Choroid plexus epithelial cell (primary cell): ENCODE data around the gene PLCG2.

Source experiments
- DNase-seq: peaks from one replicate; pipeline ENCODE4 v3.0.0-alpha.2; 2010; ENCODE audit warnings: low read depth
- H3K4me3 ChIP-seq: 2 replicates; pipeline ENCODE4 v1.5.1; 2011; ENCODE audit warnings: low read depth, mild to moderate bottlenecking, control low read depth, low read length, moderate library complexity
- TF ChIP-seq, protein P1 (sequence below): conservative IDR thresholded peaks from 2 replicates; pipeline ENCODE4 v1.5.1; 2011; ENCODE audit warnings: low read depth, mild to moderate bottlenecking, control low read depth, inconsistent platforms, low read length, moderate library complexity

PLCG2 gene

DNA sequence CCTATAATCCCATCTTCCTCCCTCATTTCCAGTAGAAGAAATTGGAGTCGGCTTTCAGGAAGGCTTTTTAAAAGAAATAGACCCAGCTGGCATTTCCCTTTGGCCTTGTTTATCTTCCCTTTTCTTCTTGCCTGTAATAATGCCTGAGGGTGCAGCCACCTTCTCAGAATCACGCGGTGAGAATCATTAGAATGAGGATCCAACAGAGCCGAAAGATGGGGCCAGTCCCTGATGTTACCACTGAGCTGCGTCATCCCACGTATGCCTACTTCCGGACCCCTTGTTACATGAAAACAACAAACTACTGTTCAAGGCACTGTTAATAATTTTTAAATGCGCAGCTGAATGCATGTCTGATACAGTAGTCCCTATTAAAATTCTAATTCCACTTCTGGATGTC, 208.0 kb downstream of the PLCG2 start:
- DNase-seq = no peak

DNA sequence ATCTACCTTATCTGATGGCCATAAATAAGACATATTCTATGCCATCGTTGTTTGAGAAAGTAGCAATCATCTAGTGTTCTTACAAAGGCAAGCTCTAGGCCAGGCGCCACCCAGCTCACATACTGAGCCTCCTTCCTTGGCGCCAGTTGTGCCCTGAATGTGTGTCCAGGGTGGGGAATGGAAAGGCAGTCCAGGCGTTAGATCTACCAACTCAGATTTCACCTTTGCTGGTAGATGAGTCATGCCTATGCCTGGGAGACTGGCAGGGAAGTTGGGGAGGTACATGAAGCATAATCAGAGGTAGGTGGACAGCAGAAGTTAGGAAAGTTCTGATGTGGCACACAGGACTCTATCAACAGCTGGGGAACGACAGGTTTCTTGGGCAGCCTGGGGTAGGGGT, 208.6 kb downstream of the PLCG2 start:
- TF ChIP-seq, protein P1, sequence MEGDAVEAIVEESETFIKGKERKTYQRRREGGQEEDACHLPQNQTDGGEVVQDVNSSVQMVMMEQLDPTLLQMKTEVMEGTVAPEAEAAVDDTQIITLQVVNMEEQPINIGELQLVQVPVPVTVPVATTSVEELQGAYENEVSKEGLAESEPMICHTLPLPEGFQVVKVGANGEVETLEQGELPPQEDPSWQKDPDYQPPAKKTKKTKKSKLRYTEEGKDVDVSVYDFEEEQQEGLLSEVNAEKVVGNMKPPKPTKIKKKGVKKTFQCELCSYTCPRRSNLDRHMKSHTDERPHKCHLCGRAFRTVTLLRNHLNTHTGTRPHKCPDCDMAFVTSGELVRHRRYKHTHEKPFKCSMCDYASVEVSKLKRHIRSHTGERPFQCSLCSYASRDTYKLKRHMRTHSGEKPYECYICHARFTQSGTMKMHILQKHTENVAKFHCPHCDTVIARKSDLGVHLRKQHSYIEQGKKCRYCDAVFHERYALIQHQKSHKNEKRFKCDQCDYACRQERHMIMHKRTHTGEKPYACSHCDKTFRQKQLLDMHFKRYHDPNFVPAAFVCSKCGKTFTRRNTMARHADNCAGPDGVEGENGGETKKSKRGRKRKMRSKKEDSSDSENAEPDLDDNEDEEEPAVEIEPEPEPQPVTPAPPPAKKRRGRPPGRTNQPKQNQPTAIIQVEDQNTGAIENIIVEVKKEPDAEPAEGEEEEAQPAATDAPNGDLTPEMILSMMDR = no peak
- H3K4me3 ChIP-seq = no peak overlapping the region
- no peak for DNase-seq

More for the DNA sequence above, 208.0 kb downstream of the PLCG2 start:
- no peak overlapping the region for H3K4me3 ChIP-seq
- TF ChIP-seq, protein P1 = no peak

DNA sequence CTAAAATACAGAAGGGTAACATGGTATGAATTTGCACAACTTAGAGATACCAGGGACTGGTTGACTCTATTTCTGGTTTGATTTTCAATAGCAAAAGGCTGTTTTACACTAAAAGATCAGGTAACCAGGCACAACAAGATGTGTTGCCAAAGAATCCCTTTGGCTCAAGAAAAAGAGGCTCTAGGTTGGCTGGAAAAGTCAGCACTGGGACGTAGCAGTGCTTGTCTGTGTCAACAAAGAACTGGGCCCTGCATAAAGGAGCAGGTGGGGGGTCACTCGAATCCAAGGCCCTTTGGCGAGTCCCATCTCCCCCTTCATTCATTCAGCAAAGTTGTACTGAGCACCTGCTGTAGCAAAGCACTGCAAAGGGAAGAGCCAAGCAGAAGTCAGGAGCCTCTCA, 213.8 kb downstream of the PLCG2 start:
- TF ChIP-seq, protein P1 = no peak
- H3K4me3 ChIP-seq = no peak overlapping the region
- no peak for DNase-seq

DNA sequence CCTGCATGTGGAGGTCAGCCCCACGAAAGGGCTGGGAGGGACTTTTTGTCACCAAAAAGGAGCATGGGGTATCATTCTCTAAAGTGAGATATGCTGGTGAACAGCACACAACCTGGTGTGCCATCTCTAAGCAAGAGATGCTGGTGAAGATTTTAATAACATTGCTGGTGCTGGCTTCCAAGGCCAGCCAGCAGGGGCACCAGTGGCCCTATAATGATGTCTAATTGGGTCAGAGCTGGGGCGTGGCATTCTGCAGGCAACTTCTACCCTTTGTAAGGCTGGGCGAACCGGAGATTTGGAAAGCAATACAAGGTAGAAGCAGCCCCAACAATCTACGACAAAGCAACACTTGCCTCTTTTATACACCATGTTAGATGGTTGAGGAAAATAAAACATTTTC, 215.4 kb downstream of the PLCG2 start:
- TF ChIP-seq, protein P1 = peak; percentile 25
- no peak for DNase-seq
- no peak overlapping the region for H3K4me3 ChIP-seq

DNA sequence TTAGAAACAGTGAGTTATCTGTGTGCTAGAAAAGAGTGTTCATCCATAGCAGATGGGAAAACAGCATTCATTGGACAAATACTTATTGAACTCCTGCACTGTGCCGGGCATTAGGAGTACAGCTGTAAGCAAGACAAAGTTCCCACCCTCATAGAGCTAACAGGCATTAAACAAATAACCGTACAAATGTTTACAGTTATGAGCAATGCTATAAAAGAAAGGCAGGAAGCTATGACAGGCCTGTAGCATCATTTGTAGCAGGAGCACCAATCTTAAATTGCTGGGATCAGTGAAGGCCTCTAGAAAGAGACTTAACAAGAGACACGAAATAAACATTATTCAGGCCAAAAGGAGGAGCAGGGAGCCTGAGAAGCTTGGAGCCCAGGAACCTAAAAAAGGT, 216.6 kb downstream of the PLCG2 start:
- no peak for DNase-seq
- TF ChIP-seq, protein P1 = no peak
- no peak overlapping the region for H3K4me3 ChIP-seq

DNA sequence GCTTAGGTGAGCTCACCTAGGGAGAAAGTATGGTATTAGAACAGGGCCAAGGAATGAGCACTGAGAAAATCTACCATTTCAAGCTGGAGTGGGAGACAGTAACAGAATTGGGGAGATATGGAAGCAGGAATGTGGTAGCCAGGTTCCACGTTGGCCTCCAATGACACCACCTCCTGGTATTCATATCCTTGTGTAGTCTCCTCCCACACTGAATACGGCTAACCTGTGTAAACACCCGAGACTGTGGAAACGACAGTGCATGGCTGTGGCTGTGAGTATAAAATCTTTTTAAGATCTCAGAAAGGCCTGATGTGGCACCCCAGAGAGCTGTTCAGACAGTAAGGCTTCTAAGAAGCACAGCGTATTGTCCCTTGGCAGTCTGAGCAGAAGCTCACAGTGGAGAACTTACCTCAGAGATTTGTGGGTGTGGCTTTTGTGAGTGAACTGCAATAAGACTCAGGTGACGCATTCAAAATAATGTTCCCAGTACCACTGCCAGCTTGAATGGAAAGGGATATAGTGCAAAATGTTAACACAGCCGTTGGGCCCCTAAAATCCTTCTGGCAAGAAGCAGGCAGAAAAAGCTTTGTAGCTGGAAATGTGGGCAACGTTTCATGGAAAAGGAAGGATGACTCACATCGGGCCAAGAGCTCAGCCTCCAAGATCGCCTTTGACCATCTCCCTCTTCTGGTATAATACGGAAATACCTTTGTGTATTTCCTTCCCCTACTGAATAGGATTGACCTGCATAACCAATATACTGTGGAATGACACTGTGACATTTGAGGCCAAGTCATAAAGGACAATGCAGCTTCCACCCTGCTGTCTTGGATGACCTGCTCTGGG, 217.8 kb downstream of the PLCG2 start:
- TF ChIP-seq, protein P1 = peak; percentile 56
- H3K4me3 ChIP-seq = no peak overlapping the region
- peak; percentile 70 for DNase-seq

DNA sequence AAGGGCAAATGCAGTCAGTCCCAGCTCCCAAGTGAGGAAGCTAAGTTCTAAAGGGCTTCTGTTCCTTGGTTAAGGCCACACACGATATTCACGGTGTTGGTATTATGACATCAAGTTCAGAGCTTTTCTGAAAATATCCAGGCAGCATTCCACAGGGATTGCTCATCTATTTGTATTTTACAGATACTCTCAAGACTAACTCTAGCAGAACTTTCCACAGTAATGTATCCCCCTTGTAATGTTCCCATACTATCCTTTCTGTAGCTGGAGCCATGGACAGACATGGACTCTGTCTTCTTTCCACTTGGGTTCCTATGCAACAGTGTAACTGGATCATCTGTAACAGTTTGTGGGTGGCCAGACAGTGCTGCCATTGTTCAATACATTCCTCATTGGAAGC, 218.6 kb downstream of the PLCG2 start:
- H3K4me3 ChIP-seq = no peak overlapping the region
- peak; percentile 84 for DNase-seq
- TF ChIP-seq, protein P1 = no peak
